Trophoblast cell (in vitro differentiated cells and primary cell): ENCODE results near the gene PRKN.

Experiments
- DNase-seq, 2 donors: peaks; one replicate each; pipeline ENCODE4 v3.0.0-alpha.2; 2016
- H2AFZ ChIP-seq: 2 replicates; pipeline ENCODE4 v1.6.1; 2013; ENCODE audit warnings: low read length, moderate library complexity, mild to moderate bottlenecking; ENCODE audit not compliant: insufficient read depth, poor library complexity
- H2AK5ac ChIP-seq: 2 replicates; pipeline ENCODE4 v1.6.1; 2013; ENCODE audit warnings: mild to moderate bottlenecking, low read length
- H2BK120ac ChIP-seq: 2 replicates; pipeline ENCODE4 v1.6.1; 2013; ENCODE audit warnings: low read length, mild to moderate bottlenecking, moderate library complexity; ENCODE audit not compliant: insufficient read depth, poor library complexity
- H2BK12ac ChIP-seq: 2 replicates; pipeline ENCODE4 v1.6.1; 2013; ENCODE audit warnings: mild to moderate bottlenecking, low read length, moderate library complexity
- H2BK5ac ChIP-seq: 2 replicates; pipeline ENCODE4 v1.6.1; 2013; ENCODE audit warnings: low read length, low read depth, moderate library complexity, mild to moderate bottlenecking; ENCODE audit not compliant: poor library complexity
- H3K14ac ChIP-seq: 2 replicates; pipeline ENCODE4 v1.6.1; 2013; ENCODE audit warnings: mild to moderate bottlenecking, low read length
- H3K18ac ChIP-seq: 2 replicates; pipeline ENCODE4 v1.6.1; 2013; ENCODE audit warnings: mild to moderate bottlenecking, low read length
- H3K23ac ChIP-seq: 2 replicates; pipeline ENCODE4 v1.6.1; 2013; ENCODE audit warnings: low read length
- H3K27ac ChIP-seq: 2 replicates; pipeline ENCODE4 v1.5.1; 2013; ENCODE audit warnings: low read depth, mild to moderate bottlenecking, inconsistent platforms, low read length, moderate library complexity
- H3K27me3 ChIP-seq: 2 replicates; pipeline ENCODE4 v1.6.1; 2013; ENCODE audit warnings: inconsistent platforms, mild to moderate bottlenecking, low read length, moderate library complexity; ENCODE audit not compliant: insufficient read depth
- H3K36me3 ChIP-seq, 2 experiments: 1 replicate in 1 of 2; 2 replicates in 1 of 2; pipeline ENCODE4 v1.6.1; 2013; ENCODE audit warnings: low read length in 2 of 2, mild to moderate bottlenecking in 2 of 2, moderate library complexity in 1 of 2; ENCODE audit not compliant: insufficient read depth in 2 of 2, control insufficient read depth in 1 of 2
- H3K4ac ChIP-seq: 2 replicates; pipeline ENCODE4 v1.6.1; 2013; ENCODE audit warnings: low read depth, mild to moderate bottlenecking, low read length, moderate library complexity
- H3K4me1 ChIP-seq, 2 experiments: 1 replicate in 1 of 2; 2 replicates in 1 of 2; pipeline ENCODE4 v1.6.1; 2013; ENCODE audit warnings: low read length in 2 of 2, mild to moderate bottlenecking in 2 of 2, moderate library complexity in 1 of 2; ENCODE audit not compliant: insufficient read depth in 2 of 2, control insufficient read depth in 1 of 2
- H3K4me2 ChIP-seq: 2 replicates; pipeline ENCODE4 v1.6.1; 2013; ENCODE audit warnings: inconsistent platforms, mild to moderate bottlenecking, low read length, moderate library complexity
- H3K4me3 ChIP-seq: 2 replicates; pipeline ENCODE4 v1.5.1; 2013; ENCODE audit warnings: mild to moderate bottlenecking, low read depth, low read length, inconsistent platforms
- H3K79me1 ChIP-seq: one replicate; pipeline ENCODE4 v1.6.1; 2013; ENCODE audit warnings: low read length
- H3K79me2 ChIP-seq: 2 replicates; pipeline ENCODE4 v1.6.1; 2013; ENCODE audit warnings: low read length, mild to moderate bottlenecking; ENCODE audit not compliant: control insufficient read depth, insufficient read depth, poor library complexity
- H3K9ac ChIP-seq: 2 replicates; pipeline ENCODE4 v1.6.1; 2013; ENCODE audit warnings: mild to moderate bottlenecking, low read length
- H3K9me3 ChIP-seq: 2 replicates; pipeline ENCODE4 v1.6.1; 2013; ENCODE audit warnings: low read depth, mild to moderate bottlenecking, control low read depth, inconsistent platforms, low read length; ENCODE audit not compliant: insufficient read depth
- H4K12ac ChIP-seq: 2 replicates; pipeline ENCODE4 v1.6.1; 2013; ENCODE audit warnings: low read depth, mild to moderate bottlenecking, low read length, moderate library complexity
- H4K8ac ChIP-seq: 2 replicates; pipeline ENCODE4 v1.6.1; 2013; ENCODE audit warnings: low read depth, mild to moderate bottlenecking, low read length, moderate library complexity
- H4K91ac ChIP-seq: one replicate; pipeline ENCODE4 v1.6.1; 2013; ENCODE audit warnings: low read depth, mild to moderate bottlenecking, low read length, moderate library complexity
- WGBS: extraction: QIAGEN DNeasy Blood & Tissue Kit; methylation state at CpG from one replicate; pipeline ENCODE4 v1.1.7; 2013; ENCODE audit warnings: missing lambda C conversion rate; ENCODE audit not compliant: insufficient read length, insufficient coverage; ENCODE audit errors: extremely low coverage; 5-methylcytosine and 5-hydroxymethylcytosine counted together

Gene PRKN

GRCh38 chr6:162416831-162417537 is 310.6 kb downstream of the PRKN start:
- Histone ChIP-seq H2BK5ac (no peak overlapping the region), H2BK120ac (no peak overlapping the region)

GRCh38 chr6:162416307-162416706 is 311.3 kb downstream of the PRKN start:
- H4K12ac ChIP-seq, result no peak overlapping the region
- no CpG with 5 or more reads among the region's 2 CpGs for WGBS

More at GRCh38 chr6:162416831-162417537, 310.6 kb downstream of the PRKN start:
- no peak overlapping the region for H3K4ac ChIP-seq
- H3K9me3 ChIP-seq, result no peaks in the 10 kb centered on the region
- no peak overlapping the region for H4K8ac ChIP-seq
- no peak overlapping the region for H3K14ac ChIP-seq
- H3K4me2 ChIP-seq, result no peak overlapping the region
- H3K4me1 ChIP-seq, result no peaks in the 10 kb centered on the region
- H3K18ac ChIP-seq, result no peak overlapping the region
- H3K9ac ChIP-seq, result no peak overlapping the region
- no peak overlapping the region for H3K4me3 ChIP-seq
- no peak overlapping the region for H4K91ac ChIP-seq
- H4K12ac ChIP-seq, result no peak overlapping the region
- H2AK5ac ChIP-seq, result no peak overlapping the region
- no peak overlapping the region for H2AFZ ChIP-seq
- H3K36me3 ChIP-seq, result no peaks in the 10 kb centered on the region
- DNase-seq, result no peak
- no peak overlapping the region for H2BK12ac ChIP-seq
- H3K27me3 ChIP-seq, result no peaks in the 10 kb centered on the region
- no peaks in the 10 kb centered on the region for H3K79me1 ChIP-seq
- H3K23ac ChIP-seq, result no peak overlapping the region
- H3K27ac ChIP-seq, result no peak overlapping the region
- WGBS, result no CpG with 5 or more reads among the region's 7 CpGs
- no peaks in the 10 kb centered on the region for H3K79me2 ChIP-seq

GRCh38 chr6:162409741-162410691 is 317.6 kb downstream of the PRKN start:
- Histone ChIP-seq H3K23ac (no peak overlapping the region), H4K12ac (no peak overlapping the region), H3K4ac (no peak overlapping the region), H2BK120ac (no peak overlapping the region), H3K14ac (no peak overlapping the region), H3K9ac (no peak overlapping the region), H3K27ac (no peak overlapping the region), H2AK5ac (no peak overlapping the region), H3K4me1 (peaks cover 3 to 7% of the 10 kb centered on the region in 2 experiments), H3K9me3 (no peaks in the 10 kb centered on the region), H3K36me3 (no peaks in the 10 kb centered on the region), H3K18ac (no peak overlapping the region), H4K8ac (no peak overlapping the region), H3K4me2 (peak overlapping the region; percentile 27), H3K79me2 (no peaks in the 10 kb centered on the region), H3K4me3 (no peak overlapping the region), H2BK5ac (no peak overlapping the region), H3K27me3 (no peaks in the 10 kb centered on the region), H2BK12ac (no peak overlapping the region), H3K79me1 (no peaks in the 10 kb centered on the region), H2AFZ (peak overlapping the region; percentile 59), H4K91ac (no peak overlapping the region)
- no CpG with 5 or more reads among the region's 8 CpGs for WGBS
- no peak for DNase-seq

More at GRCh38 chr6:162416307-162416706, 311.3 kb downstream of the PRKN start:
- no peak overlapping the region for H2BK12ac ChIP-seq
- H2AK5ac ChIP-seq, result no peak overlapping the region
- no peaks in the 10 kb centered on the region for H3K27me3 ChIP-seq
- no peaks in the 10 kb centered on the region for H3K79me1 ChIP-seq
- H3K4me1 ChIP-seq, result no peaks in the 10 kb centered on the region
- H3K23ac ChIP-seq, result no peak overlapping the region
- H3K27ac ChIP-seq, result no peak overlapping the region
- H3K79me2 ChIP-seq, result no peaks in the 10 kb centered on the region
- no peak overlapping the region for H3K14ac ChIP-seq
- H3K9me3 ChIP-seq, result no peaks in the 10 kb centered on the region
- no peak overlapping the region for H2AFZ ChIP-seq
- no peak overlapping the region for H3K18ac ChIP-seq
- H3K9ac ChIP-seq, result no peak overlapping the region
- H2BK120ac ChIP-seq, result no peak overlapping the region
- H3K4me3 ChIP-seq, result no peak overlapping the region
- H3K4ac ChIP-seq, result no peak overlapping the region
- H4K8ac ChIP-seq, result no peak overlapping the region
- no peaks in the 10 kb centered on the region for H3K36me3 ChIP-seq
- H3K4me2 ChIP-seq, result no peak overlapping the region
- no peak overlapping the region for H2BK5ac ChIP-seq
- no peak overlapping the region for H4K91ac ChIP-seq
- DNase-seq, result no peak

- no peak overlapping the region for H3K4me3 ChIP-seq
- H2AFZ ChIP-seq, result no peak overlapping the region
- no peak overlapping the region for H3K23ac ChIP-seq
- H4K12ac ChIP-seq, result no peak overlapping the region
- H3K27ac ChIP-seq, result no peak overlapping the region
- H3K79me2 ChIP-seq, result no peaks in the 10 kb centered on the region
- H3K9ac ChIP-seq, result no peak overlapping the region
- H3K9me3 ChIP-seq, result no peaks in the 10 kb centered on the region
- H4K91ac ChIP-seq, result no peak overlapping the region
- no peak overlapping the region for H3K4me2 ChIP-seq
- peaks cover 3 to 7% of the 10 kb centered on the region in 2 experiments for H3K4me1 ChIP-seq
- no peak overlapping the region for H3K18ac ChIP-seq
- WGBS, result no CpG with 5 or more reads among the region's 5 CpGs
- H2BK120ac ChIP-seq, result no peak overlapping the region
- no peak for DNase-seq
- no peak overlapping the region for H2AK5ac ChIP-seq
- H4K8ac ChIP-seq, result no peak overlapping the region
- H3K27me3 ChIP-seq, result no peaks in the 10 kb centered on the region
- H3K14ac ChIP-seq, result no peak overlapping the region
- no peak overlapping the region for H2BK5ac ChIP-seq
- H2BK12ac ChIP-seq, result no peak overlapping the region
- H3K4ac ChIP-seq, result no peak overlapping the region
- no peaks in the 10 kb centered on the region for H3K79me1 ChIP-seq
- no peaks in the 10 kb centered on the region for H3K36me3 ChIP-seq
These were observed 318.6 kb downstream of the PRKN start for GRCh38 chr6:162408826-162409535.
